WERI-Rb-1 (cell line): ENCODE results near the gene SPECC1.
"Not testable (repeated sequence)": the region's sequence is repeated elsewhere in the genome, so short reads cannot be mapped to it uniquely, and the experiment has no call there.

Source experiments
- DNase-seq: peaks from one replicate; pipeline ENCODE4 v3.0.0-alpha.2; 2020
- H3K27ac ChIP-seq: fragments of 250-450 bp; sonication (Bioruptor Pico); 2 replicates; pipeline ENCODE4 v1.5.1; 2020; ENCODE audit warnings: mild to moderate bottlenecking, moderate library complexity
- H3K27me3 ChIP-seq: fragments of 250-450 bp; sonication (Bioruptor Pico); 2 replicates; pipeline ENCODE4 v1.5.1; 2021; ENCODE audit warnings: mild to moderate bottlenecking, low read depth, moderate library complexity; ENCODE audit not compliant: insufficient read depth, severe bottlenecking
- H3K36me3 ChIP-seq: fragments of 250-450 bp; sonication (Bioruptor Pico); 2 replicates; pipeline ENCODE4 v1.5.1; 2020; ENCODE audit warnings: mild to moderate bottlenecking, moderate library complexity
- H3K4me3 ChIP-seq: 2 replicates; pipeline ENCODE4 v1.5.1; 2011; ENCODE audit warnings: low read depth, mild to moderate bottlenecking, control low read depth, low read length
- H3K9me3 ChIP-seq: fragments of 250-450 bp; sonication (Bioruptor Pico); 2 replicates; pipeline ENCODE4 v1.5.1; 2021; ENCODE audit warnings: mild to moderate bottlenecking, moderate library complexity; ENCODE audit not compliant: severe bottlenecking
- TF ChIP-seq, protein P1 (sequence below): IDR thresholded peaks from 2 replicates; pipeline ENCODE4 v1.5.1; 2011; ENCODE audit warnings: low read depth, mild to moderate bottlenecking, control low read depth, inconsistent platforms, low read length

The SPECC1 gene

DNA sequence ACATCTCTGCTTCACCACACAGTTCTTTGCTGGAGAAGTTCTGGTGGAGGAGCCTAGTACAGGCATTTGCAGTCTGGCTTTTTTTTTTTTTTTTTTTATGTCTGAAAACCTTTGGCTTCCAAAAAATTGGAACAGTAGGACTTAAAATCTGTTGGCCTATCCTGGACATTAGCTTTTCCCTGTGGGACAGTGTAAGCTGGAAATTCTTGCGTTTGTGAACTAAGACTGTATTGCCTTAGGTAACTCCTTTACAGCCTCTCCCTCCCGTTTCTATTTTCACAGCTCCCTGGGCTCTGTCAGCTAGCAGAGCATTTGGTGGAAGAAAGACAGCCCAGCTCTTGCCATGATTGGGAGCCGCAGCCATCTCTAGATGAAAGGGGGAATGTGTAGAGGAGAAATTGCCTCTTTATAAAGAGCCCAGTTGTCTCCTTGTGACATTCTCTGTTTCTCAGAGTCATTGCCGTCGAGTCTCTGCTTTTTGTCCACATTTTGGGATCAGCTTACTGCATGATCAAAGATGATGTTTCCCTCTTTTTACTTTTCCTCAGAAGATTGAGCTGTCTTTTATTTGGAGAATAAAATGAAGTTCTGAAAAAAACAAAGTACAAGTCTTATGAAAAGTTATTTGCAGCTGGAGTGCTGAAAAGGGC lies 227.5 kb downstream of the SPECC1 start:
- no peak overlapping the region for H3K27ac ChIP-seq
- TF ChIP-seq, protein P1, sequence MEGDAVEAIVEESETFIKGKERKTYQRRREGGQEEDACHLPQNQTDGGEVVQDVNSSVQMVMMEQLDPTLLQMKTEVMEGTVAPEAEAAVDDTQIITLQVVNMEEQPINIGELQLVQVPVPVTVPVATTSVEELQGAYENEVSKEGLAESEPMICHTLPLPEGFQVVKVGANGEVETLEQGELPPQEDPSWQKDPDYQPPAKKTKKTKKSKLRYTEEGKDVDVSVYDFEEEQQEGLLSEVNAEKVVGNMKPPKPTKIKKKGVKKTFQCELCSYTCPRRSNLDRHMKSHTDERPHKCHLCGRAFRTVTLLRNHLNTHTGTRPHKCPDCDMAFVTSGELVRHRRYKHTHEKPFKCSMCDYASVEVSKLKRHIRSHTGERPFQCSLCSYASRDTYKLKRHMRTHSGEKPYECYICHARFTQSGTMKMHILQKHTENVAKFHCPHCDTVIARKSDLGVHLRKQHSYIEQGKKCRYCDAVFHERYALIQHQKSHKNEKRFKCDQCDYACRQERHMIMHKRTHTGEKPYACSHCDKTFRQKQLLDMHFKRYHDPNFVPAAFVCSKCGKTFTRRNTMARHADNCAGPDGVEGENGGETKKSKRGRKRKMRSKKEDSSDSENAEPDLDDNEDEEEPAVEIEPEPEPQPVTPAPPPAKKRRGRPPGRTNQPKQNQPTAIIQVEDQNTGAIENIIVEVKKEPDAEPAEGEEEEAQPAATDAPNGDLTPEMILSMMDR, result no peak
- H3K9me3 ChIP-seq, result no peaks in the 10 kb centered on the region
- peaks cover 18% of the 10 kb centered on the region for H3K36me3 ChIP-seq
- H3K4me3 ChIP-seq, result no peak overlapping the region
- H3K27me3 ChIP-seq, result no peaks in the 10 kb centered on the region
- DNase-seq, result no peak

DNA sequence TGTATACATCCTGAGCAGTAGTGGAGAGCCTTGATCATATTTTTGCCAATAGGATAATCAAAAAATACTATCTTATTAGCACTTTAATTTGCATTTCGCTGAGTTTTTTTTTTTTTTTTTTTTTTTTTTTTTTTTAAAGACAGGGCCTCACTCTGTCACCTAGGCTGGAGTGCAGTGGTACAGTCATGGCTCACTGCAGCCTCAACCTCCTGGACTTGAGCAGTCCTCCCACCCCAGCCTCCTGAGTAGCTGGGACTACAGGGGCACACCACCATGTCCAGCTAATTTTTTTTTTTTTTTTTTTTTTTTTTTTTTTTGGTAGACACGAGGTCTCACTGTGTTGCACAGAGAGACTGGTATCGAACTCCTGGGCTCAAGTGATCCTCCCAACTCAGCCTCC lies 230.6 kb downstream of the SPECC1 start:
- not testable (repeated sequence) for H3K27me3 ChIP-seq, H3K9me3 ChIP-seq, H3K4me3 ChIP-seq, H3K27ac ChIP-seq, DNase-seq, H3K36me3 ChIP-seq

DNA sequence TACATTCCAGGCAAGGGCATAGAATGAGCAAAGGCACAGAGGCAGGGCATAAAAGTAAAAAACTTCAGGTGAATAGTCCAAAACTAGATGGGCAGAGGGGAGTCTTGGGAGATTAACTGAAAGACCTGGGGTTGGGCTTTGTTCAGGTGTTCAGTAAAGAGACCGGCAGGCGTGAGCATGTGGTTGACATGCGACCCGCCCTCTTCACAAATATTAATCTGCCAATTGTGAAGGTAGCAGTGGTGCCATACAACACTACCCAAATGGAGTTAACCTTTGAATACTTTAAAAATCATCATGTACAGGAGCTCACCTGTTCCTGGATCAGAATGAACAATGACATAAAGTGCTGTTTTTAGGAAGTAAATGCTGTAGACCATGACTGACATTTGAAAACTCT lies 232.7 kb downstream of the SPECC1 start:
- DNase-seq, result no peak
- no peaks in the 10 kb centered on the region; the same call in 1 of the 2 replicates for H3K36me3 ChIP-seq
- TF ChIP-seq, protein P1, result no peak
- no peaks in the 10 kb centered on the region for H3K27me3 ChIP-seq
- H3K9me3 ChIP-seq, result no peaks in the 10 kb centered on the region
- no peak overlapping the region for H3K4me3 ChIP-seq
- no peak overlapping the region for H3K27ac ChIP-seq

DNA sequence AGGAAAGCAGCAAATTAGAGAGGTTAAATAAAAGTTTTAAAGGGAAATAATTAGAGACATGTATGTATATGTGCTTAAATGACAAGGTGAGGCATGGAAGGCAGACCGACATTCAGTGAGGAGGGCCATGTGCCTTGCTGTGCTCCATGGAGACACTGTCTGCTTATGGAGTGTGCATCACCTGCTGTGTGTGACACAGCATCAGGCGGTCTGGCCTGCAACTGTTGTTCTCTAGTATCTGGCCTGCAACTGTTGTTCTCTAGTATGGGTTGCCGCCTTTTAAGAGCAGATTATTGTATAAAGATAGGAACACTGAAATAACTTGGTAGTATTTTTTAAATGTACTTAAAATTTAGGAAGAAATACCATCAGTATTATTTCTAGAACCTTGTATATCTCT lies 233.1 kb downstream of the SPECC1 start:
- H3K9me3 ChIP-seq, result no peaks in the 10 kb centered on the region
- H3K27me3 ChIP-seq, result no peaks in the 10 kb centered on the region
- DNase-seq, result no peak
- peaks cover 4% of the 10 kb centered on the region for H3K36me3 ChIP-seq
- TF ChIP-seq, protein P1, result no peak
- no peak overlapping the region for H3K27ac ChIP-seq
- no peak overlapping the region for H3K4me3 ChIP-seq

DNA sequence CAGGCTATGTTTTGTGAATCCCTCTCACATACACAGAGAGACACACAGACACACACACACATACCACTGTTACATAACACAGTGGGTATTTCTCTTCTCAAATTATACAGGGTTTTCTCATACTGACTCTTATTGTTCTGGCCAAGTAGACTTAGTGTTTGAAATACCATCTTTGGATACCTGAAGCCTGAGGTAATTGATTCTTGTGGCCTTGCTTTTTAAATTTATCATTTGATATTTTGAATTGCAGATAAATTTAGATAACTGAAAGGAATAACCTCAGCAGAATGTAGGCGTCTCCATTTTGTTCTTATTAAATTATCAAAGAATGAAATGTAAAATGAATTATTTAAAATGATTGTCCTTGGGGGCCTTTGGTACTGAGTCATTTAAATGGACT lies 234.4 kb downstream of the SPECC1 start:
- TF ChIP-seq, protein P1, result no peak
- DNase-seq, result no peak
- no peaks in the 10 kb centered on the region for H3K9me3 ChIP-seq

DNA sequence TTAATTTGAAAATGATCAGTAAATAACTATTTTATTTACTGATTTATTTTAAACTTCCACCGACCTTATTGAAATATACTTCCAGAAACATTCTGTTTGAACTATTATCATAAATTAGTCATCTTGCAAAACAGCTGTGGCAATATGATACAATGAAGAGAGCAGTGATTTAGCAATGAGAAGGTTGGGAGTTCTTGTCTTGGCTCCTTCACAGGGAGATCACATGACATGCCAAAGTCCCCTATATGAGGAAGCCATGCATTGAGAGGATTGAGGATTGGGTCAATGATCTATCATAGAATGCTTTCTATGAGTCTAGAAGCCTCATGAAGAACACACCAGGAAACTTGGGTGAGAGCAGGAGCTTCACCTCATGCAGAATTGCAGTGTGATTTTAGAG lies 235.5 kb downstream of the SPECC1 start:
- Histone ChIP-seq H3K4me3 (no peak overlapping the region), H3K27me3 (no peaks in the 10 kb centered on the region), H3K36me3 (peaks cover 19% of the 10 kb centered on the region), H3K27ac (no peak overlapping the region), H3K9me3 (no peaks in the 10 kb centered on the region)
- no peak for DNase-seq
- TF ChIP-seq, protein P1, result no peak

More for the DNA sequence above, 234.4 kb downstream of the SPECC1 start:
- Histone ChIP-seq H3K4me3 (no peak overlapping the region), H3K27ac (no peak overlapping the region), H3K36me3 (peaks cover 13% of the 10 kb centered on the region), H3K27me3 (no peaks in the 10 kb centered on the region)
